Loucy (cell line): ENCODE results near the gene ICAM5.

ENCODE experiments used
- H2AFZ ChIP-seq: fragments of 200-600 bp; sonication (generic); 2 replicates; pipeline ENCODE4 v1.6.0; 2016; ENCODE audit warnings: antibody characterized with exemption, mild to moderate bottlenecking, low read length, moderate library complexity
- H3F3A ChIP-seq: fragments of 200-600 bp; 2 replicates; pipeline ENCODE4 v1.6.0; 2016; ENCODE audit warnings: antibody characterized with exemption, low read depth, mild to moderate bottlenecking
- H3K27me3 ChIP-seq: fragments of 200-600 bp; sonication (generic); 2 replicates; pipeline ENCODE4 v1.6.1; 2014; ENCODE audit warnings: low read length, mild to moderate bottlenecking; ENCODE audit not compliant: insufficient read depth, poor library complexity, severe bottlenecking
- H3K36me3 ChIP-seq: fragments of 200-600 bp; sonication (generic); 2 replicates; pipeline ENCODE4 v1.6.1; 2016; ENCODE audit warnings: low read length; ENCODE audit not compliant: insufficient read depth
- H3K4me1 ChIP-seq: fragments of 200-600 bp; sonication (generic); 2 replicates; pipeline ENCODE4 v1.5.1; 2014; ENCODE audit warnings: low read length, mild to moderate bottlenecking; ENCODE audit not compliant: insufficient read depth, poor library complexity, severe bottlenecking
- H3K4me2 ChIP-seq: fragments of 200-600 bp; sonication (generic); 2 replicates; pipeline ENCODE4 v1.6.0; 2014; ENCODE audit warnings: antibody characterized with exemption, low read length, low read depth, mild to moderate bottlenecking; ENCODE audit not compliant: poor library complexity, severe bottlenecking
- H3K4me3 ChIP-seq: fragments of 200-600 bp; sonication (generic); 2 replicates; pipeline ENCODE4 v1.5.1; 2014; ENCODE audit warnings: low read length, mild to moderate bottlenecking, mixed read lengths; ENCODE audit not compliant: poor library complexity, severe bottlenecking
- H3K79me2 ChIP-seq: fragments of 200-600 bp; sonication (generic); 2 replicates; pipeline ENCODE4 v1.6.1; 2014; ENCODE audit warnings: low read length; ENCODE audit not compliant: insufficient read depth
- H3K9ac ChIP-seq: fragments of 200-600 bp; sonication (generic); 2 replicates; pipeline ENCODE4 v1.6.0; 2014; ENCODE audit warnings: mild to moderate bottlenecking, low read depth, low read length, moderate library complexity; ENCODE audit not compliant: poor library complexity, severe bottlenecking
- H3K9me2 ChIP-seq: fragments of 200-600 bp; sonication (generic); replicated peaks from 2 replicates; pipeline ENCODE4 v1.6.1; 2016; ENCODE audit warnings: low read depth, low read length, mixed read lengths
- H3K9me3 ChIP-seq: fragments of 200-600 bp; sonication (generic); 2 replicates; pipeline ENCODE4 v1.6.1; 2014; ENCODE audit warnings: mild to moderate bottlenecking, antibody characterized with exemption, low read length, low read depth; ENCODE audit not compliant: insufficient read depth
- H4K20me1 ChIP-seq: fragments of 200-600 bp; sonication (generic); 2 replicates; pipeline ENCODE4 v1.6.0; 2014; ENCODE audit warnings: antibody characterized with exemption, low read length, mild to moderate bottlenecking; ENCODE audit not compliant: insufficient read depth, poor library complexity, severe bottlenecking
- CTCF ChIP-seq: fragments of 200-600 bp; sonication (generic); conservative IDR thresholded peaks from 2 replicates; pipeline ENCODE4 v1.5.1; 2014; ENCODE audit warnings: mild to moderate bottlenecking, antibody characterized with exemption, low read length
- EZH2phosphoT487 ChIP-seq: fragments of 200-600 bp; IDR thresholded peaks from 2 replicates; pipeline ENCODE4 v1.6.1; 2018; ENCODE audit warnings: antibody characterized with exemption, mild to moderate bottlenecking, moderate library complexity, borderline replicate concordance

ICAM5 gene

GRCh38 chr19:10284960-10285278 lies 4.8 kb upstream of the ICAM5 start:
- H3K9ac ChIP-seq, result no peak overlapping the region
- H3K4me1 ChIP-seq, result peaks cover 33% of the 10 kb centered on the region
- no peak overlapping the region for H3K4me2 ChIP-seq
- H3K9me2 ChIP-seq, result no peaks in the 10 kb centered on the region
- peaks cover 2% of the 10 kb centered on the region for H4K20me1 ChIP-seq
- no peaks in the 10 kb centered on the region for H3K27me3 ChIP-seq
- H3K36me3 ChIP-seq, result peaks cover 17% of the 10 kb centered on the region; the same call in 1 of the 2 replicates
- TF ChIP-seq CTCF (no peak), EZH2phosphoT487 (no peak)
- no peak overlapping the region for H3K4me3 ChIP-seq
- H3K9me3 ChIP-seq, result no peaks in the 10 kb centered on the region
- no peaks in the 10 kb centered on the region for H3K79me2 ChIP-seq
- no peaks in the 10 kb centered on the region for H3F3A ChIP-seq
- no peak overlapping the region for H2AFZ ChIP-seq

- Histone ChIP-seq H4K20me1 (no peaks in the 10 kb centered on the region), H3K36me3 (peaks cover 17% of the 10 kb centered on the region; the same call in 1 of the 2 replicates), H3F3A (no peaks in the 10 kb centered on the region), H3K9ac (no peak overlapping the region), H3K4me3 (no peak overlapping the region), H3K4me1 (peaks cover 30% of the 10 kb centered on the region), H2AFZ (no peak overlapping the region), H3K27me3 (no peaks in the 10 kb centered on the region), H3K79me2 (no peaks in the 10 kb centered on the region), H3K4me2 (no peak overlapping the region), H3K9me3 (no peaks in the 10 kb centered on the region), H3K9me2 (no peaks in the 10 kb centered on the region)
- TF ChIP-seq EZH2phosphoT487 (no peak), CTCF (no peak)
These were observed 4.4 kb upstream of the ICAM5 start for GRCh38 chr19:10285393-10285792.

- no peaks in the 10 kb centered on the region for H3F3A ChIP-seq
- H3K4me3 ChIP-seq, result peak within 1 kb of the TSS; percentile 71
- peaks cover 17% of the 10 kb centered on the region; the same call in 1 of the 2 replicates for H3K36me3 ChIP-seq
- no peaks in the 10 kb centered on the region for H3K9me2 ChIP-seq
- H2AFZ ChIP-seq, result peak within 1 kb of the TSS; percentile 92
- no peak for TF ChIP-seq EZH2phosphoT487
- TF ChIP-seq CTCF, result no peak
- no peaks in the 10 kb centered on the region for H3K27me3 ChIP-seq
- peak within 1 kb of the TSS; percentile 83 for H3K4me2 ChIP-seq
- no peaks in the 10 kb centered on the region for H3K79me2 ChIP-seq
- H3K9ac ChIP-seq, result peak within 1 kb of the TSS; percentile 59
- no peaks in the 10 kb centered on the region for H3K9me3 ChIP-seq
- H4K20me1 ChIP-seq, result no peaks in the 10 kb centered on the region
- peaks cover 29% of the 10 kb centered on the region for H3K4me1 ChIP-seq
These were observed 2.7 kb upstream of the ICAM5 start, which contains the start of gene ICAM4 for GRCh38 chr19:10286803-10287737. Gene ICAM4, plus strand, starts transcription at chr19:10286955. Its CDS starts 58 bp downstream, at chr19:10287013.
